ENCODE data around the gene ENC1. TPM values are rescaled to one million over a fixed set of nuclear protein-coding genes. Genes with fewer than 3 reads are reported as not detected.

ENC1 gene
- polyA plus RNA-seq, 1 of the 3 experiments (the other 2 are of a cell fraction) = 20.3 TPM

DNA sequence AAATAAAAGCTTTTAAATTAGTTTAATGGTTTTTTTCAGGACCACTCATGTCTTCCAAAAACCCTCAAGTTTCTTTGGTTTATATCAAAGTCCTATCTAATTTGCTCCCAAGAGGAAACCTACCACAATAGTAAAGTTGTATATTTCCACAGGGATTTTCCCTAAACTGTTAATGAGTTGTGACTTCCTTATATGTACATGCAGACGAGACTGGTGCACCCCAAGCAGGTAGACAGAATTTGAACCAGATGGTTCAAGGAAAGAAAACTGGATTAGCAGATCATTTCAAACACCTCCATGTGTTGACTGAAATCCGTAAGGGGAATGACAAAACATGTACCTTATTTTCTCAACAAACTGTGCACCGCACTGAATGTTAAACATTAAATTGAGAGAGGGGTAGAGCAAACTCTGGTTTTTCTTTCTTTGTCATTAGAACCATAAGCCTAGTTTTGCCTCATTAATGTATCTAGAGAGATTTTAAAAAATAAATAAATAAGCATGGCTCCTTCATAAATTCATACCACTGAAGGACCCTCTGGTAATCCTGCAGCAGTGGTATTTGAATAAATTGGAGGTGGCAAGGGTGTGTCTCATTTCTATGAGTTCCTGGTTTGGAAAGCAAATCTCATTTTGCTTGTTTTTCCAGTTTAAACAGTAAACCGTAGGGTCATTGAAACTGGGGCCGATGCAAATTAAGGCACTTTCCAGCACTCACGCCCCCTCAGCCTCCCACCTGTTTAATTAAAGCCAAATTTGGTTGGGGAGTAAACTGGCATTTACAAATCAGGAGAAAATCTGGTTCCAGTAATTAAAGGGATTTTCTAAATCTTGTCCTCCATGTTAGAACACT lies 51.1 kb downstream of the ENC1 start:
- no peaks in the 10 kb centered on the region for H3K27me3 ChIP-seq (ENCODE audit: insufficient read depth)
- H3K4me2 ChIP-seq = no peak overlapping the region
- H3K9me2 ChIP-seq = no peaks in the 10 kb centered on the region
- no peak overlapping the region for H2AFZ ChIP-seq (ENCODE audit: low read depth)
- DNase-seq = no peak
- no peaks in the 10 kb centered on the region for H4K20me1 ChIP-seq (ENCODE audit: insufficient read depth)
- H3K27ac ChIP-seq (ENCODE audit: low read depth in 2 of 2, low read length in 1 of 2) = no peak overlapping the region
- H3K9me3 ChIP-seq = no peaks in the 10 kb centered on the region
- no peak overlapping the region for H3K9ac ChIP-seq
- TF ChIP-seq FOSL2 (IDR thresholded peaks at IDR 0.05; ENCODE audit: borderline replicate concordance, low read depth) = no peak
- no peak for TF ChIP-seq TAF1 (IDR thresholded peaks at IDR 0.05; ENCODE audit: borderline replicate concordance, low read depth, low read length)
- TF ChIP-seq RAD21 (IDR thresholded peaks at IDR 0.05; ENCODE audit: low read length) = no peak
- TF ChIP-seq RXRA (IDR thresholded peaks at IDR 0.05; ENCODE audit: borderline replicate concordance, low read depth) = no peak
- TF ChIP-seq ELF1 (IDR thresholded peaks at IDR 0.05) = no peak
- no peak for TF ChIP-seq NFIC (IDR thresholded peaks at IDR 0.05; ENCODE audit: borderline replicate concordance)
- ChIA-PET POLR2A (no interaction called here), CTCF (interaction anchor here (0.8 kb wide), 1 partner anchor 17 kb away, joined by 3 read pairs; no protein-coding TSS in a partner anchor)
- no peaks in the 10 kb centered on the region for H3K79me2 ChIP-seq (ENCODE audit: insufficient read depth)
- H3F3A ChIP-seq (replicated peaks; ENCODE audit: insufficient read depth) = no peaks in the 10 kb centered on the region
- H3K36me3 ChIP-seq (replicated peaks in 1 of 2; ENCODE audit: control insufficient read depth in 1 of 2, insufficient read depth in 2 of 2, low read length in 1 of 2) = no peaks in the 10 kb centered on the region
- H3K4me3 ChIP-seq (ENCODE audit: low read depth in 2 of 2, low read length in 1 of 2) = no peak overlapping the region
- no peaks in the 10 kb centered on the region for H3K4me1 ChIP-seq (ENCODE audit: control insufficient read depth in 1 of 2, insufficient read depth in 2 of 2, low read depth in 1 of 2, low read length in 1 of 2)
- 81% methylated on average over 6 of the region's 6 CpGs for WGBS (ENCODE audit: low lambda C conversion rate)

DNA sequence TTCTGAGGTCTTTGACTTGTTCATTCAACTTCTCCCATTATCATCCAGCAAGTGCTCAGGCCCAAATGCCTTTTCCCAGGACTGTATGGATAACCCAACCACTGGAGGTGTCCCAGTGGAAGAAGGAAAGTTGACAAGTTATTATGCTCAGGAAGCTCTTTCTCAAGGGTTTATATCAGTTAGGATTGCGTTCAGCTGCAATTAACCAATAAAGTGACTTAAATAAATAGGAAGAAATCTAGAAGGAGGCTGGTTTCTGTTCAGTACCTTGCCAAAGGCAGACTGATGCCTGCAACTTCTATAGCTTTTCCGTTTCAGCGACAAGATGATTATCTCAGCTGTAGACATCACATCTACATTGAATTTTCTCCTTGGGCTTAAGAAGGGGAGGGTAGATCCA lies 52.1 kb downstream of the ENC1 start:
- TF ChIP-seq NRF1 (IDR thresholded peaks at IDR 0.05; ENCODE audit: low read depth, low read length) = no peak
- Histone ChIP-seq H3K9me3 (no peaks in the 10 kb centered on the region), H2AFZ (ENCODE audit: low read depth) (no peak overlapping the region), H3K36me3 (replicated peaks in 1 of 2; ENCODE audit: control insufficient read depth in 1 of 2, insufficient read depth in 2 of 2, low read length in 1 of 2) (no peaks in the 10 kb centered on the region), H3F3A (replicated peaks; ENCODE audit: insufficient read depth) (no peaks in the 10 kb centered on the region), H3K79me2 (ENCODE audit: insufficient read depth) (no peaks in the 10 kb centered on the region), H3K9ac (no peak overlapping the region), H3K27me3 (ENCODE audit: insufficient read depth) (no peaks in the 10 kb centered on the region), H3K9me2 (no peaks in the 10 kb centered on the region), H3K4me3 (ENCODE audit: low read depth in 2 of 2, low read length in 1 of 2) (no peak overlapping the region), H3K27ac (ENCODE audit: low read depth in 2 of 2, low read length in 1 of 2) (no peak overlapping the region), H3K4me2 (no peak overlapping the region), H4K20me1 (ENCODE audit: insufficient read depth) (no peaks in the 10 kb centered on the region), H3K4me1 (ENCODE audit: control insufficient read depth in 1 of 2, insufficient read depth in 2 of 2, low read depth in 1 of 2, low read length in 1 of 2) (no peaks in the 10 kb centered on the region)
- ChIA-PET POLR2A (no interaction called here), CTCF (interaction anchor here (0.8 kb wide), 1 partner anchor 18 kb away, joined by 3 read pairs; no protein-coding TSS in a partner anchor)
- no peak for DNase-seq
- 90% methylated on average over 3 of the region's 3 CpGs for WGBS (ENCODE audit: low lambda C conversion rate)

GRCh38 chr5:74587890-74588289 lies 52.6 kb downstream of the ENC1 start:
- POLR2A ChIA-PET = no interaction called here
- no peaks in the 10 kb centered on the region for H3K79me2 ChIP-seq (ENCODE audit: insufficient read depth)
- H4K20me1 ChIP-seq (ENCODE audit: insufficient read depth) = no peaks in the 10 kb centered on the region
- H3K9ac ChIP-seq = no peak overlapping the region
- 97% methylated on average over 2 of the region's 2 CpGs for WGBS (ENCODE audit: low lambda C conversion rate)
- H2AFZ ChIP-seq (ENCODE audit: low read depth) = no peak overlapping the region
- H3F3A ChIP-seq (replicated peaks; ENCODE audit: insufficient read depth) = no peaks in the 10 kb centered on the region
- H3K4me1 ChIP-seq (ENCODE audit: control insufficient read depth in 1 of 2, insufficient read depth in 2 of 2, low read depth in 1 of 2, low read length in 1 of 2) = no peaks in the 10 kb centered on the region
- CTCF ChIA-PET = no interaction called here
- H3K9me2 ChIP-seq = no peaks in the 10 kb centered on the region
- no peak overlapping the region for H3K4me2 ChIP-seq
- H3K27me3 ChIP-seq (ENCODE audit: insufficient read depth) = no peaks in the 10 kb centered on the region
- no peak for DNase-seq
- H3K27ac ChIP-seq (ENCODE audit: low read depth in 2 of 2, low read length in 1 of 2) = no peak overlapping the region
- no peaks in the 10 kb centered on the region for H3K36me3 ChIP-seq (replicated peaks in 1 of 2; ENCODE audit: control insufficient read depth in 1 of 2, insufficient read depth in 2 of 2, low read length in 1 of 2)
- TF ChIP-seq RCOR1 (IDR thresholded peaks at IDR 0.05; ENCODE audit: low read length) (no peak), FOXJ3 (CRISPR knock-in tag; IDR thresholded peaks at IDR 0.05) (no peak), TCF12 (IDR thresholded peaks at IDR 0.05) (no peak), SMC3 (IDR thresholded peaks at IDR 0.05; ENCODE audit: low read depth, low read length) (no peak), MEF2A (IDR thresholded peaks at IDR 0.05; ENCODE audit: borderline replicate concordance, low read depth) (no peak)
- TF ChIP-seq, protein P1, sequence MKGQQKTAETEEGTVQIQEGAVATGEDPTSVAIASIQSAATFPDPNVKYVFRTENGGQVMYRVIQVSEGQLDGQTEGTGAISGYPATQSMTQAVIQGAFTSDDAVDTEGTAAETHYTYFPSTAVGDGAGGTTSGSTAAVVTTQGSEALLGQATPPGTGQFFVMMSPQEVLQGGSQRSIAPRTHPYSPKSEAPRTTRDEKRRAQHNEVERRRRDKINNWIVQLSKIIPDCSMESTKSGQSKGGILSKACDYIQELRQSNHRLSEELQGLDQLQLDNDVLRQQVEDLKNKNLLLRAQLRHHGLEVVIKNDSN (IDR thresholded peaks at IDR 0.05; ENCODE audit: borderline replicate concordance, low read depth) = no peak
- TF ChIP-seq, protein P2, sequence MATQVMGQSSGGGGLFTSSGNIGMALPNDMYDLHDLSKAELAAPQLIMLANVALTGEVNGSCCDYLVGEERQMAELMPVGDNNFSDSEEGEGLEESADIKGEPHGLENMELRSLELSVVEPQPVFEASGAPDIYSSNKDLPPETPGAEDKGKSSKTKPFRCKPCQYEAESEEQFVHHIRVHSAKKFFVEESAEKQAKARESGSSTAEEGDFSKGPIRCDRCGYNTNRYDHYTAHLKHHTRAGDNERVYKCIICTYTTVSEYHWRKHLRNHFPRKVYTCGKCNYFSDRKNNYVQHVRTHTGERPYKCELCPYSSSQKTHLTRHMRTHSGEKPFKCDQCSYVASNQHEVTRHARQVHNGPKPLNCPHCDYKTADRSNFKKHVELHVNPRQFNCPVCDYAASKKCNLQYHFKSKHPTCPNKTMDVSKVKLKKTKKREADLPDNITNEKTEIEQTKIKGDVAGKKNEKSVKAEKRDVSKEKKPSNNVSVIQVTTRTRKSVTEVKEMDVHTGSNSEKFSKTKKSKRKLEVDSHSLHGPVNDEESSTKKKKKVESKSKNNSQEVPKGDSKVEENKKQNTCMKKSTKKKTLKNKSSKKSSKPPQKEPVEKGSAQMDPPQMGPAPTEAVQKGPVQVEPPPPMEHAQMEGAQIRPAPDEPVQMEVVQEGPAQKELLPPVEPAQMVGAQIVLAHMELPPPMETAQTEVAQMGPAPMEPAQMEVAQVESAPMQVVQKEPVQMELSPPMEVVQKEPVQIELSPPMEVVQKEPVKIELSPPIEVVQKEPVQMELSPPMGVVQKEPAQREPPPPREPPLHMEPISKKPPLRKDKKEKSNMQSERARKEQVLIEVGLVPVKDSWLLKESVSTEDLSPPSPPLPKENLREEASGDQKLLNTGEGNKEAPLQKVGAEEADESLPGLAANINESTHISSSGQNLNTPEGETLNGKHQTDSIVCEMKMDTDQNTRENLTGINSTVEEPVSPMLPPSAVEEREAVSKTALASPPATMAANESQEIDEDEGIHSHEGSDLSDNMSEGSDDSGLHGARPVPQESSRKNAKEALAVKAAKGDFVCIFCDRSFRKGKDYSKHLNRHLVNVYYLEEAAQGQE (IDR thresholded peaks at IDR 0.05; ENCODE audit: low read depth, low read length) = no peak
- H3K9me3 ChIP-seq = no peaks in the 10 kb centered on the region
- H3K4me3 ChIP-seq (ENCODE audit: low read depth in 2 of 2, low read length in 1 of 2) = no peak overlapping the region
